T-helper 22 cell (primary cell): Measurements from ENCODE around the gene SUPV3L1.
"Not testable (repeated sequence)": the region's sequence is repeated elsewhere in the genome, so short reads cannot be mapped to it uniquely, and the experiment has no call there.

Experiments used
- DNase-seq: peaks from one replicate; pipeline ENCODE4 v3.0.0-alpha.2; 2020; ENCODE audit warnings: low read depth

Gene SUPV3L1

DNA sequence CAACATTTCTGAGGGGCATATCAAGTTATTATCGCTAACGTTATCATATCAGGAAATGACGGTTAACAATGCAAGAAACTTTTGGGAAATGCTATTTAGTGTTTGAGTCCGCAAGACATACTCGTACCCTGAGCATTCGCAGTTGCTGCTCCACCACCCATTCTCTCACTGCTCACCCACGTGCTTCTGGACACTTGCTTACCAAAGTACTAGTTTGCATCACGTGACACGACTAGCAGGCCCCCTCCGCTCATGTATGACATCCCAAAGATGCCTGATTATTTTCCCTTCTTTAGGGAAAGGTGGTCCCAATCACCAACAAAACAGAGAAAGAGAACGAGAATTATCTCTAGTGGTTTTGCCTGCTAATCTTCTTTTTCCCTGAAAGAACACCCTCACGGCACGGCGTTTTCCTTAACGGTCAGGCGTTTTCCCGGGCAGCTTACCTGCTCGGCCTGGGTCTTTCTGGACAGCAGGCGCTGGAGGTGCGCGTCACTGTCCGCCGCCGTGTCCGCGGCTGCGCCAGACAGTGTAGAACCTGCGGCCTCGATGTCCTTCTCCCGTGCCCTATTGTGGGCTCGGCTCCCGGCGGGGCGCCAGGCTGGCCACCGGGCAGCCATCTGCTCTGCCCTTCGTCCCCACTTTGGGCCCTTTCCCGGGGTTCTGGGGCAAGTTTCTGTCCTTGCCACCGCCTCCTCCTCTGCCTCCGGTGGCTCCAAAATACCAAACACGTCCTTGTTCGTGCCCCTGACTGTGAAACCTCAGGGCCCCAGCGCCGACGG lies at the start of gene SUPV3L1:
Gene SUPV3L1, plus strand, starts transcription at position 492 of the 782 bp plus-strand sequence. Its CDS starts 58 bp downstream, at position 550.
- DNase-seq: peak; percentile 77

DNA sequence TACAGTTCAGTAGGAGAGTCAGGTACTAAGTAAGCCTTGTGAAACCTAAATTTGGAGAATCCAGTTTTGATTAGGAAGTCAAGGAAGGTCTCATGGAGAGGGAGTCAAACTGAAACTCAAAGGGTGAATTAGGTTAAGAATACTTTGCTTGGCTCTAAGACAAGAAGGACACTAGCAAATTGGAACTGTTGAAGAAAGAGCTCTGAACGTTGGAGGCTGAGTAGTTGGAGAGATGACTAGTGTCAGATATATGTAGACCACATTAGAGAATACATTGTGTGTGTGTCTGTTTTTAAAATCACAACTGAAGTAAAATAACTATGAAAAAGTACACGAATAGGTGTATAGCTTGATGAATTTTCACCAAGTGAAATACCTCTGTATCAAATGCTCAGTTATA lies 49.8 kb upstream of the SUPV3L1 start:
- no peak for DNase-seq

DNA sequence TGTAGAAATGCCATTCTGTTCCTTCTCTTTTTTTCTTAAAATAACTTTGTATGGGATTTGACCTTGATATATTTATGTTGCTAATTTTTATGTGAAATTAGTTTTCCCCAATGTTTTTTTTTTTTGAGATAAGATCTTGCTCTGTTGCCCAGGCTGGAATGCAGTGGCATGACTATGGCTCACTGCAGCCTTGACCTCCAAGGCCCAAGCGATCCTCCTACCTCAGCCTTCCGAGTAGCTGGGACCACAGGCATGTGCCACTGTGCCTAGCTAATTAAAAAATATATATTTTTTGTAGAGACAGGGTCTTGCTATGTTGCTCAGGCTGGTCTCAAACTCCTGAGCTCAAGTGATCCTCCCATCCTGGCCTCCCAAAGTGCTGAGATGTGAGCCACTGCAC lies 40.1 kb upstream of the SUPV3L1 start:
- DNase-seq: no peak

DNA sequence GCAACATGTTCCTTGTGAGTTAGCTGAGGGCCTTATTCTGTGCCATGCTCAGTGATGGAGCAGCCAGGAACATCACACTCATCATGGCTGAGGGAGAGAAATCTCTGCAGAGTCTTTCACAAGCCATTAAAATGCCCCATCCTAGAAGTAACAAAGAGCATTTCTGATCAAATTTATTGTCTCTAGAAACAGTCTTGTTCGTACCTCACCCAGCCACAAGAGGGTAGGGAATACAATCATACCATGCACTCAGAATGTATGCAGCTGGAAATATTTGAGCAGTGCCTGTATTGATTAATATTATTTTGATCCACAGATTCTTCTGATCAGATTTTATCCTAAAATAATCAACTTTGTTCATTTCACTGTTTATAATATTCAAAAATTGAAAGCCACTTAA lies 38.7 kb upstream of the SUPV3L1 start:
- DNase-seq: no peak

DNA sequence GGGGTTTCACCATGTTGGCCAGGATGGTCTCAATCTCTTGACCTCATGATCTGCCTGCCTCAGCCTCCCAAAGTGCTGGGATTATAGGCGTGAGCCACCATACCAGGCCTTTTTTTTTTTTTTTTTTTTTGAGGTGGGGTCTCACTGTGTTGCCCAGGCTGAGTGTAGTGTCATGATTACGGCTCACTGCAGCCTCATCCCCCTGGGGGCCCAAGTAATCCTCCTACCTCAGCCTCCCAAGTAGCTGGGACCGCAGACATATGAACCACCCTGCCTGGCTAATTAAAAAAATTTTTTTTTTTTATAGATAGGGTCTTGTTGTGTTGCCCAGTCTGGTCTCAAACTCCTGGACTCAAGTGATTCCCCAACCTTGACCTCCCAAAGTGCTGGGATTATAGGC lies 38.0 kb upstream of the SUPV3L1 start:
- DNase-seq: not testable (repeated sequence)

DNA sequence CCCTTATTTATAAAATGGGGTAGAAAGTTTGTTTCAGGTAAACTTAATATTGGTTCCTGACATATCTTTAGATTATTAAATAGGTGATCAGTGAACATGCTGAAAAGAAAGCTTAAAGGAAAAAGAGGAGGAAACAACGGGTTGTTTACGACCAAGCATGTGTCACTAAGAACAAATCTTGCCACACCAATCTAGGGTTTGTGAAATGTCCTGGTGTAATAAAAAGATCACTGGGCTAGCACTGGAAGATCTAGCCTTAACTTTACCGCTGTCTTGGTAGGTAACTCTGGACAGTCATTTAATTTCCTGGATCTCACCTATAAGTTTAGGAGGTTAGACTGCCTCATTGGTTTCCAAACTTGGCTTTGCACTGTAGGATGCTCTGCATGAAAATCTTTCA lies 37.1 kb upstream of the SUPV3L1 start:
- no peak for DNase-seq

DNA sequence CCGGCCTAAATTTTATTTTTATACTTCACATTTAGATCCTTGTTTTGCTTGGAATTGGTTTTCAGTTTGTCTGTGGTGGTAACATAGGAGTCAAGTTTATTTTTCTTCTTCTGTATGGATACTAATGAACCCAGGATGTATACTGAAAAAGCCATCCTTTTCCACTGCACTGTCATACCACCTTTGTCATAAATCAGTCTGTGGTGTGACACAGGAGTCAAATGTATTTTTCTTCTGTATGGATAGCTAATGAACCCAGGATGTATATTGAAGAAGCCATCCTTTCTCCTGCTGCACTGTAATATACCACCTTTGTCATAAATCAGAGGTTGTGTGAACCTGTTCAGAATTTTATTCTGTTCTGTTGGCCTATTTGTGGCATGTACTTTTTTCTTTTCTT lies 34.7 kb upstream of the SUPV3L1 start:
- no peak for DNase-seq

DNA sequence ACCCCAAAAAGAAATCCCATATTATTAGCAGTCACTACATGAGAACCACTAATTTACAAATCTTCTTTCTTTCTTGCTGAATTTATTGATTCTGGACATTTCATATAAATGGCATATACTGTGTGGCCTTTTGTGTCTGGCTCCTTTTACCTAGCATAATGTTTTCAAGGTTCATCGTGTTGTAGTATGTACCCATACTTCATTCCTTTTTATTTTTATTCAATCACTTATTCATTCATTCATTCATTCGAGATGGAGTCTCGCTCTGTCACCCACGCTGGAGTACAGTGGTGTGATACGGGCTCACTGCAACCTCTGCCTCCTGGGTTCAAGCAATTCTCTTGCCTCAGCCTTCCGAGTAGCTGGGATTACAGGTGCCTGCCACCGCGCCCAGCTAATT lies 34.2 kb upstream of the SUPV3L1 start:
- DNase-seq: no peak

DNA sequence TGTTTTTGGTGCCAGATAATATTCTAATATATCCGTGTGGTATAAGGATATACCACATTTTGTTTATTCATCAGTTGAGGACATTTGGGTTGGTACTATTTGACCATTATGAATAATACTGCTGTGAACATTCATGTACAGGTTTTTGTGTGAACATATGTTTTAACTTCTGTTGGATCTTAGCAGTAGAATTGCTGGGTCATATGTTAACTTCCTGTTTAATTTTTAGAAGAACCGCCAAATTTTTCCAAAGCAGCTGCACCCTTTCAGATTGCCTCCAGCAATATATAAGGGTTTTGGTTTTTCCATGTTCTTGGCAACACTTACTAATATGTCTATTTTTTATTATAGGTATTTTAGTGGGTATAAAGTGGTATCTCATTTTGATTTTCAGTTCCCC lies 33.3 kb upstream of the SUPV3L1 start:
- no peak for DNase-seq

DNA sequence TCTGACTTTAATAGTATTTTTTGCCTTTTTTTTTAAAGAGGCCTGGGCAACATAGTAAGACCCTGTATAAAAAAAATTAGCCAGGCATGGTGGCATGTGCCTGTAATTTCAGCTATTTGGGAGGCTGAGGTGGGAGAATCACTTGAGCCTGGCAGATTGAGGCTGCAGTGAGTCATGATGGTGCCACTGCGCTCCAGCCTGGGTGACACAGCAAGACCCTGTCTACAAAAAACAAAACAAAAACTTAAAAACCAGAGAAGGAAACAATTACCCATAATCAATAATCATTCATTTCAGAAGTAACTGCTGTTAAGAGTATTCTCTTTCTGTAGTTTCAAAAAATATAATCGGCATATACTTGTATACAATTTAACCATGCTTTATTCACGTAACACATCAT lies 28.1 kb upstream of the SUPV3L1 start:
- no peak for DNase-seq

DNA sequence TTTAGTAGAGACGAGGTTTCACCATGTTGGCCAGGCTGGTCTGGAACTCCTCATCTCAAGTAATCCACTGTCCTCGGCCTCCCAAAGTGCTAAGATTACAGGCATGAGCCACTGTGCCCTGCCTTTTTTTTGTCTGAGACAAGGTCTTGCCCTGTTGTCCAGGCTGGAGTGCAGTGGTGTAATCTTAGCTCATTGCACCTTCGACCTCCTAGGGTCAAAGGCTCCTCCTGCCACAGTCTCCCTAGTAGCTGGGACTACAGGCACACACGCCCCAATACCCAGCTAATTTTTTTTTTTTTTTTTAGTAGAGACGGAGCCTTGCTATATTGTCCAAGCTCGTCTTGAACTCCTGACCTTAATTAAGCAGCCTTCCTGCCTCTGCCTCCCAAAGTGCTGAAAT lies 26.8 kb upstream of the SUPV3L1 start:
- DNase-seq: no peak

DNA sequence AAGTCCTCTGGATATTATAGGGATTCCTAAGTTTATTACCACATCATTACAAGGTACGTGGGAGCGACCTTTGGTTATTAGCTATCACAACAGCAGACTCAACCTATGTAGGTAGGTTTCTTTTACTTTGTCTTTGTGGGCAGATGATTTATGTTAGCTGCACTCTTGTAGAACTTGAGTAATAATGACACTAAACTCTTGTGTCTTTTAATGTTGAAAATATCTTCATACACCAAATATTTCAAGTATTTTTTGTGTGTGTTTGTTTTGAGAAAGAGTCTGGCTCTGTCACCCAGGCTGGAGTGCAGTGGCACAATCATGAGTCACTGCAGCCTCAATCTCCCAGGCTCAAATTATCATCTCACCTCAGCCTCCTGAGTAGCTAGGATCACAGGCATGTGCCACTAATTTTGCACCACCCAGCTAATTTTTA lies 19.2 kb upstream of the SUPV3L1 start:
- no peak for DNase-seq

DNA sequence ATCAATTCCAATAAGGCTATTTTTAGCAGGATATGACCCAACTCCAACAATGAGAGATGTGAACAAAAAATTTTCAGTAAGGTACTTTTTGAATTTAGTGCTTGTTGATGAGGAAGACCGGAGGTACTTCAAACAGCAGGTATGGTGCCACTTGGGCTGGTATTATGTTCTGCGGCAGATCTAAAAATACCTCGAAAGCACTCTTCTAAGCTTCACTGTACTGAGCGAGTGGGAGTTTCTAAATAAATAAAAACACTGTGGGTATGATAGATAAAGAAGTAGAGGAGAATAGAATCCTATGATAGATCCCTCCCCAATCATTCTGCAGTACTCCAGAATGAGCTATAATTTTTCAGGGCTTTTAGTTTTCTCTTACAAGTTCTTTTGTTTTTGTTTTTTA lies 11.5 kb upstream of the SUPV3L1 start:
- no peak for DNase-seq

DNA sequence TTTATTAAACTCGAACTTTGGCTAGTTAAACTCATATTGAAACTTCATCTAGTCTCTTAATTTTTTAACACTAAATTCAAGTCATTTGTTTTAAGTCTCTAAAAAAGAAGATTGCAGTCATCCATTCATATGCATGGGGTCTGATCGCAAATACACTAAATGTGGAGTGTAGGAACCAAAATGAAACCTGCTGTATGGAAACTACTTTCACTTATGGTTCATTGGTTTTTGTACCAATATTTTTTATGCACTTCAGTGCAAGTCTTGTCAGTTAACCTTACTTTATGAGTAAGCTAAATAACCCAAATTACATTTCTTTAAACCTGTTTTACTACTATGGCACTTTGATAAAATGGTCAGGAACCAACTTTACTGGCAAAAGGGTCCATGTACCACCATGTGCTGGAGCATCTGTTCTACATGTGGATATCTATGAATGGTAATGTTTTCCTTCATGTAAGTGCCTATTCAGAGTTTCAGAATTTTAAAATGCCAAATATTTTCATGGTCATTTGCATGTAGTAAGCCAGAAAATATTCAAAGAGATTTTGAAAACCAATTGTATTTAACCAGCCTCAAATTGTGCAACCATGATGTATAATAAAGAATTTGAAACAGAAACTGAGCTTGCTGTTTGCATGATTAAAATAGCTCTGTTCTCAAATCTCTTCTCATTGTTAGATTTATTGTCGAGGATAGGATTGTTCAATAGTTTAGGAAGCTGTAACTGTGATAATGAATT lies 7.6 kb upstream of the SUPV3L1 start:
- DNase-seq: no peak

DNA sequence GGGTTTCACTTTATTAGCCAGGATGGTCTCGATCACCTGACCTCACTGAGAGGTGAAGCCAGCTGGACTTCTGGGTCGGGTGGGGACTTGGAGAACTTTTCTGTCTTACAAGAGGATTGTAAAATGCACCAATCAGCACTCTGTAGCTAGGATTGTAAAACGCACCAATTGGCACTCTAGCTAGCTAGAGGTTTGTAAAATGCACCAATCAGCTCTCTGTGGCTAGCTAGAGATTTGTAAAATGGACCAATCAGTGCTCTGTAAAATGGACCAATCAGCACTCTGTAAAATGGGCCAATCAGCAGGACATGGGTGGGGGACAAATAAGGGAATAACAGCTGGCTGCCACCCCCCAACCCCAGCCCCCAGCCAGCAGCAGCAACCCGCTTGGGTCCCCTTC lies 4.7 kb upstream of the SUPV3L1 start:
- DNase-seq: not testable (repeated sequence)

DNA sequence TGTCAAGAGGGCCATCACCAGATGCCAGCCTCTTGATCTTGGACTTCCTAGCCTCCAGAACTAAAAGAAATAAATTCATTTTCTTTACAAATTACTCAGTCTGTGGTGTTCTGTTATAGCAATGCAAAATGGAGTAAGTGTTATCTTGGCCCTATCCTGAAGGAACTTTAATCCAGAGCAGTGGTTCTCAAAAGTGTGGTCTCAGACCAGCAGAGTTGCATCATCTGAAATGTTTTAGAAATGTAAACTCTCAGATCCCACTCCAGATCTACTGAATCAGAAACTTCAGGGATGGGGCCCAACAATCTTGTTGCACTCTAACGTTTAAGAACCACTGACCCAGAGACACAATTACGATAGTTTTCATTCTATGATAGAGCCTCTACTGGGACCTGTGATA lies 3.2 kb upstream of the SUPV3L1 start:
- no peak for DNase-seq

DNA sequence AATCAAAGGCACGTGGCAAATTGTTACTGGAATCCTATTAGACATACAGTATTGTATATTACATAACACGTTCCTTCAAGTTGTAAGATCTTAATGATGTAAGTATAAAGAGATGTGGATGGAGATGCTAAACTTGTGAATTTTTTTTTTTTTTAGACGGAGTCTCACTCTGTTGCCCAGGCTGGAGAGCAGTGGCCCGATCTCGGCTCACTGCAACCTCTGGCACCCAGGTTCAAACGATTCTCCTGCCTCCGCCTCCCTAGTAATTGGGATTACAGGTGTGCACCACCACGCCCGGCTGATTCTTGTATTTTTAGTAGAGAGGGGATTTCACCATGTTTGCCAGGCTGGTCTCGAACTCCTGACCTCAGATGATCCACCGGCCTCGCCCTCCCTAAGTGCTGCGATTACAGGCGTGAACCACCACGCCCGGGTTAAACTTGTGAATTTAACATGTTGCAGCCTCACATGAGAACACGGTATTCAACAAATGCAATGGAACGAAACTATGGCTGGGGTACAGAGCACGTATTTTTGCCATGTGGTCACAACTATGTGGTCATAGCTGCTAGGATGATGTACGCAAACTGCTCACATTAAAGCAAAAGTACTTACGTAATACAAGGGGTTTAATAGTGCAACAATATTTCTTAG lies 818 bp upstream of the SUPV3L1 start:
- DNase-seq: peak; percentile 41

DNA sequence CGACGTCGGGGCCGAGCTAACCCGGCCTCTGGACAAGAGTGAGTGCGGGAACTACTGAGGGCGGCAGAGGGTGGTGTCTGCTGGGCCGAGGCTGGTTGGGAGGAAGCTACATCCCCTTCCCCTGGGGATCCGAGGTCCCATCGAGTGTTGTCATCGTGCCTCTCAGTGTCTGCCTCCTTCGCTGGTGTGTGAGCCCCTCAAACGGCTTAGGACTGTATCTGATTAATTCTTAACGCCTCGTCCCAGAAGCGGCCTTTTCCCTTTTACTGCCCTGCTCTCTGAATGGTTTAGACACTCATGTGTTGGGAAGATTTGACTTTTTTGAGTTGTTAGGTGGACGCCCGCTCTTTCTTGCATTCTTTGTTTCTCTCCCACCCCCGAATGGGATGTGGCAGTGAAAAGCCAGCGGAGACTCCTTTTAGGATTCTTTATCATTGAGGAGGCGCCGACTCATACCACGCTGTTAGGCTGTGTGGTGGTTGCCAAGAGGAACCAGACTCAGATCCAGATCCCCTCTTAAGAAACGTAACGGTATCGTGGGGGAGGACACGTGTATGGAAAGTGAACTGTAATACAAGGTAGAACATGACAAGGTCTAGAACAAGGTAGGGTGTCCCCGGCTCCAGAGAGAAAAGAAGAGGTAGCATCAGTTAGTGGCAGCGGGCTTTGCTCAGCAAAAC lies 631 bp downstream of the SUPV3L1 start:
- peak; percentile 7 for DNase-seq

DNA sequence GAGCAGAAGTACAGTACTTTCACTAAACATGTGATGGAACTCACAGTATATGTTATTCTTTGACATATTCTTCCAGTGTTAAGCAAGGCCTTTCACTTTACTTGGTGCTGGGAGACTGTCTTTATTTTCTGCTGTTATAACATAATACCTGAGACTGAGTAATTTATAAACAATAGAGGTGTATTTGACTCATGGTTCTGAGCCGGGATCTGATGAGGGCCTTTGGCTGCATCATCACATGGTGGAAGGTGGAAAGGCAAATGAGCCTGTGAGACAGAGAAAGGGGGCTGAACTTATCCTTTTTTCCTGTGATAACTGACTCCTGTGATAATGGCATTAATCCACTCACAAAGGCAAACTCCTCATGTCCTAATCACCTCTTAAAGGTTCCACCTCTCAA lies 1.4 kb downstream of the SUPV3L1 start:
- no peak for DNase-seq

DNA sequence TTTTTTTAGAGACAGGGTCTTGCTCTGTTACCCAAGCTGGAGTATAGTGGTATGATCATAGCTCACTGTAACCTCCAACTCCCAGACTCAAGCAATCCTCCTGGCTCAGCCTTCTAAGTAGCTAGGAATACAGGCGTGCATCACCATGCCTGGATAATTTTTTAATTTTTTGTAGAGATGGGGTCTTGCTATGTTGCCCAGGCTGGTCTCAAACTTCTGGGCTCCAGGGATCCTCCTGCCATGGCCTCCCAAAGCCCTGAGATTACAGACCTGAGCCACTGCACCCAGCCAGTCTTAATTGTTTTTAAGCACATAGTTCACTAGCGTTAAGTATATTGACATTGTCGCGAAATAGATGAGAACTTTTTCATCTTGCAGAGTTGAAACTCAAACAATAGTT lies 2.0 kb downstream of the SUPV3L1 start:
- no peak for DNase-seq

DNA sequence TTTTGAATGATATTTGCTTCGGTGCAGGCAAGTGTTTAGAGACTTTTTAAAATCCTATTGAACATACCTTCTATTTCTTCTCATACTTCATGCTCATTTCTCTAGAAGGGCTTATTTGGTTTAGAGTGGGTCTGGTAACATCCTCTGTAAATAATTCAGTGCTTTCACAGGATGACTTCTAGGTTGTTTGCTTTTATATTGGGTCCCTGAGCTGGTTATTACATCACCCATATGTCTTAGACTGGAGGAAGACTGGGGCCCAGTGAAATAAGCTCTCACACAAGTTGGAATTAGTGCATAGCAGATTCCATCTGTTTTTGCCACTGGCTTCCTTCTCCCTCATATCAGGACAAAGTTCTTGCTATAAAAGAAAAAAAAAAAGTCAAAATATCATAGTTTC lies 6.5 kb downstream of the SUPV3L1 start:
- no peak for DNase-seq

DNA sequence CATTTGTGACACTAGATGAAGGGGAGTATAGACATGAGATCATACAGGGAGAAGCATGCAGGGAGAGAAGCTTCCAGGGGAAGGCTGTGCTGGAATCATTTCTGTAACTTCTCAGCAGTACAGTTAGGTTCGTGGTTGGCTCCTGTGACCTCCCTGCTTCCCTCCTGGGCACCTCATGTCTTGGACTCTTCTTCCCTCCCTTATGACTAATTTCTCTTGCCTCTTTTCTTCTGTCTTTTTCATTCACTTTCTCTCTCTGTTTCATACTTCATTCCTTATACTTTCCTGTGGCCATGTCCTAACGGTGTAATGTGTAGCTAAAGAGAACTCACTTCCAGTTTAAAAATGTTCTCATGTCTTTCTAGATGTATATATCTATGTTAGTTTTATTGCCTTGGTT lies 21.0 kb downstream of the SUPV3L1 start:
- DNase-seq: no peak

DNA sequence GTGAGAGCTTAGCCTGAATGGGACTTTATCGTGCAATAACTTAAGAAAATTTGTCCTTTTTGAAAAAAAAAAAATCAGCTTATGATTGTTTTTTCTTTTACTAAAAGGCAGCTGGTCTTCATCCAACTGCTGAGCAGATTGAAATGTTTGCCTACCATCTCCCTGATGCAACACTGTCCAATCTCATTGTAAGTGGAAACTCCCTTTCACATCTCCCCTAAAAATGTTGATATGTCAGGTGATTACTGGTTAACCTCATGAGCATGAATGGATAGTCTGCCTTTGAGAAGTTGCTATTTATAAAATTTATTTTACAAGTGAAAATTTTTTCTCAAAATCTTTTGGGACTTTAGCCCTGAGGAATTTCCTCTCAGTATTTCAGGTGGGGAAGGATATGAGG lies 22.3 kb downstream of the SUPV3L1 start:
- DNase-seq: no peak
